ENCODE results near the gene CHD8.

Gene CHD8

GRCh38 chr14:21356511-21356910 lies 99.4 kb downstream of the CHD8 start:
- DNase-seq: no peak

- no peak for DNase-seq
Observed at GRCh38 chr14:21352587-21352986, 103.3 kb downstream of the CHD8 start.

- no peak for DNase-seq
Observed at GRCh38 chr14:21350539-21350938, 105.4 kb downstream of the CHD8 start.

- no peak for DNase-seq
Observed at GRCh38 chr14:21347201-21347600, 108.7 kb downstream of the CHD8 start.

GRCh38 chr14:21346532-21347135 lies 109.3 kb downstream of the CHD8 start:
- no peak for DNase-seq

- DNase-seq: no peak
Observed at GRCh38 chr14:21343035-21343794, 112.7 kb downstream of the CHD8 start.

All from activated gamma-delta T cell (primary cell).